ENCODE data around the gene CACNA1D.

Gene CACNA1D

DNA sequence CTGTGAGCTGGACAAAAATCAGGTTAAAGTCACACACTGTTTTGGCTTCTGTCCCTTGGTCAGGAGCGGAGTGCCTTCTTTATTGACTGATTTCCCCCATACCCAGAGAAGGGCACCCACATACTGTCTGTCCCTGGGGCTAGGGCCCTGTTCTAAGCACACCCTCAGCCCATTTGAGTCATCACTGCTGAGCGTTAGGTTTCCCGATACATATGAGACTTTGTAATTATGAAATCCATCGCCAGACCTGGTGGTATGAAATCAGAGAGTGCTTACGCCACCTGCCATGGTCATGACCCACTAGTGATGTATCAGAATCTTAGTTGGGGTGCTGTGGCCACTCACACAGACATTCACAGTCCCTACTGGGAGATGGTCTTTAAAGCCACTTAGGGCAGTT is 255.0 kb downstream of the CACNA1D start:
- in situ Hi-C loops (cut with MboI; ENCODE audit: low sequenced_read_pairs, unreplicated experiment) = no loop called here
- TF ChIP-seq, protein P1, sequence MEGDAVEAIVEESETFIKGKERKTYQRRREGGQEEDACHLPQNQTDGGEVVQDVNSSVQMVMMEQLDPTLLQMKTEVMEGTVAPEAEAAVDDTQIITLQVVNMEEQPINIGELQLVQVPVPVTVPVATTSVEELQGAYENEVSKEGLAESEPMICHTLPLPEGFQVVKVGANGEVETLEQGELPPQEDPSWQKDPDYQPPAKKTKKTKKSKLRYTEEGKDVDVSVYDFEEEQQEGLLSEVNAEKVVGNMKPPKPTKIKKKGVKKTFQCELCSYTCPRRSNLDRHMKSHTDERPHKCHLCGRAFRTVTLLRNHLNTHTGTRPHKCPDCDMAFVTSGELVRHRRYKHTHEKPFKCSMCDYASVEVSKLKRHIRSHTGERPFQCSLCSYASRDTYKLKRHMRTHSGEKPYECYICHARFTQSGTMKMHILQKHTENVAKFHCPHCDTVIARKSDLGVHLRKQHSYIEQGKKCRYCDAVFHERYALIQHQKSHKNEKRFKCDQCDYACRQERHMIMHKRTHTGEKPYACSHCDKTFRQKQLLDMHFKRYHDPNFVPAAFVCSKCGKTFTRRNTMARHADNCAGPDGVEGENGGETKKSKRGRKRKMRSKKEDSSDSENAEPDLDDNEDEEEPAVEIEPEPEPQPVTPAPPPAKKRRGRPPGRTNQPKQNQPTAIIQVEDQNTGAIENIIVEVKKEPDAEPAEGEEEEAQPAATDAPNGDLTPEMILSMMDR (IDR thresholded peaks at IDR 0.05; ENCODE audit: borderline replicate concordance, control extremely low read depth, extremely low read depth, insufficient read depth, missing control alignments) = no peak
- DNase-seq (ENCODE audit: low spot score) = no peak

DNA sequence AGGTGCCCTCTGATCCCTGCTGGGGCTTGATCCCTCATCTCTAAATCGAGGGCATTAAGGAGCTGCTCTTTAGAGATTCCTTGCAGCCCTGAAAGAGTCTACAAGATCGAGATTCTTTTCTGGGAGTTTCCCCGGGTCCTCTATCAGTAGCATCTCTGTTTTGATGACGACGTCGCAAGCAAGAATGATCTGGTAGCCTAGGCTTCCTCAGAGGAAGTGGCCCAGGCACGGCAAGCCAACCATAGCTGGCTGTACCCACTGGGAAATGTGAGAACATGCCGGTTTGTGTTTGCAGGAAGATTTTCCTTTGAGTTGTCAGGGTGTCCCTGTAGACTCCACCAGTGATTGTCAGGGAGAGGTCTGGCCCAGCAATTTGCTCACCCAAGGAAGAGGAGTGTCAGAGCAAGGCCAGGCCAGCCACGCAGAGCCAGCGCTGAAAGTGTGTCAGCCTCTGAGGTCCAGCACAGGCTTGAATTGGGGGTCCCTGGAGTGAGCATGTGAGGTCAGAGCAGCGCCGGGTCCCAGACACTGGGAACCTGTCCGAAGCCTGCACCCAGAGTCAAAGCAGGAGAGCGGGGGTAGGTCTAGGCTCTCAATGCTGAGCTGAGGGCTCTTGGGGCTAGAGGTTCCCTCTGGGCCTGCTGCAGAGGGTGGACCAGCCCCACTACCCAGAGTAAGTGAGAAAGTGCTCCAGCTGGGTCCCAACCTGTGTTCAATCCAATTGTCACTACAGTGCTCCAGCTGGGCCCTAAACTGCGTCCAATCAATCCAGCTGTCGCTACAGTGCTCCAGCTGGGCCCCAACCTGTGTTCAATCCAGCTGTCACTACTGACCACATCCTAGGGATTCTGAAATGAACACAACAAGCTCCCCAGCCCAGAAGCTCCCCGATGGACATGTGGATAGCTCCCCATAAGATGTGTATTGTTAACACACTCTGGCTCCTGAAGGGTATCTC is 256.1 kb downstream of the CACNA1D start:
- no peak for DNase-seq (ENCODE audit: low spot score)
- TF ChIP-seq, protein P1 (IDR thresholded peaks at IDR 0.05; ENCODE audit: borderline replicate concordance, control extremely low read depth, extremely low read depth, insufficient read depth, missing control alignments) = no peak
- in situ Hi-C loops (cut with MboI; ENCODE audit: low sequenced_read_pairs, unreplicated experiment) = no loop called here

DNA sequence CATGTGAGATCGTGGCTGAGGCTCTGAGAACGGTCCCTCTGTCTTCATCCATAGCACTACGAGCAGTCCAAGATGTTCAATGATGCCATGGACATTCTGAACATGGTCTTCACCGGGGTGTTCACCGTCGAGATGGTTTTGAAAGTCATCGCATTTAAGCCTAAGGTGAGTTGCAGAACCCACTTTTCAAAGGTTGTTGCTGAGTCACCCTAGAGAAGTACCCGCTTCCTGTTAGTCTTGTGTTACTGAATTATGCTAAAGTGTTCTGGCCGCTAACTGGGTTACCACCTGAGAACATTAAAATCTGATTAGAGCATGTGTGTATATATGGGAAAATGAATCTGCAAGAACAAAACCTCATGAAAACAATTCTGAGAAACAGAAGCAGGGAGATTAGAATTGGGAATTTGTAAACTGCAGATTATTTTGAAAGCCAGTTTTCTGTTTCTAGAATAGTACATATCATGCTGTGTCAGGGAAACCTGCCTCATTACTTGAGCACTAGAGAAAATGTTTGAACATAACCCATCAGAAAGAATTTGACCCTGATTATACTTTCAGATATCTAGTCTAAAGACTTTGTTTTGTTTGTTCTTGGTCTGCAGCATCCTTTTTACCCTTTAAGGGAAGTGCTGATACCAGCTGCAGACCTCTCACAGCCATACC is 259.2 kb downstream of the CACNA1D start:
- in situ Hi-C loops (cut with MboI; ENCODE audit: low sequenced_read_pairs, unreplicated experiment) = no loop called here

DNA sequence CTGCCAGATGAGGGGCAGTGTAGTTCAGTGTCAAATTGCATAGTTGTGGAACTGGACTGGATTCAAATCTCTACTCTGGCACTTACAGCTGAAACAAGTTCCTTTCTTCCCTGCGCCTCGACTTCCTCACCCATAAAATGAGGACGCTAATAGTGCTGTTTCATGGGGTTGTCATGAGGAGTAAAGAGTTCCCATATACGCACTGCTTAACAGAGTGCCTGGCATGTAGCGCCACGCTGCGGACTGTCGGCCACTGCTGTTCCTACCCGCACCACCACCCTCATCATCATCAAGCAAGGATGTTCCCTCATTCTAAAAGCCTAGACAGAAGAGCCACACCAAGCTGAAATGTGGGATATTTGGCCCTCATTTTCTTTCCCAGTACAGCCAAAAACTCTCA is 259.9 kb downstream of the CACNA1D start:
- in situ Hi-C loops (cut with MboI; ENCODE audit: low sequenced_read_pairs, unreplicated experiment) = no loop called here
- DNase-seq (ENCODE audit: low spot score) = no peak
- TF ChIP-seq, protein P1 (IDR thresholded peaks at IDR 0.05; ENCODE audit: borderline replicate concordance, control extremely low read depth, extremely low read depth, insufficient read depth, missing control alignments) = no peak

More for the DNA sequence above, 259.2 kb downstream of the CACNA1D start:
- DNase-seq (ENCODE audit: low spot score) = no peak
- TF ChIP-seq, protein P1 (IDR thresholded peaks at IDR 0.05; ENCODE audit: borderline replicate concordance, control extremely low read depth, extremely low read depth, insufficient read depth, missing control alignments) = no peak

DNA sequence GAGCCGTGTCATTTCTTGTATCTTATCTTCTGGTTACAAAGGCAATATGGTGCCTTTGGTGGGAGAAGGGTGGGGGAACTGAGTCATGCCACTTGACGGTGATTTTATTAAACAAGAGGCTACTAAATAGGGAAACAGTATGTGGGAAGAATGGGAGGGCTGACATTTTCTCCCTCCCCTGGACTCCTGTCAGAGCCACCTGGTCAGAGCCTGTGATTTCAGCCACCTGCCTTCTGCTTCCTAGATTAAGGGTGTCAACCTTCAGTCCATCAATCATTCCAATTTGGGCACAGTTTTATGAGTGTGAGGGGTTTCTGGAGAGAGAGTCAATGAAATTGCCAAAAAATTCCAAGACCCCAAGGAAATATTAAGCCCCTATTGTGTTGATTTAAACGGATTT is 264.4 kb downstream of the CACNA1D start:
- in situ Hi-C loops (cut with MboI; ENCODE audit: low sequenced_read_pairs, unreplicated experiment) = no loop called here
- TF ChIP-seq, protein P1 (IDR thresholded peaks at IDR 0.05; ENCODE audit: borderline replicate concordance, control extremely low read depth, extremely low read depth, insufficient read depth, missing control alignments) = no peak
- DNase-seq (ENCODE audit: low spot score) = no peak

DNA sequence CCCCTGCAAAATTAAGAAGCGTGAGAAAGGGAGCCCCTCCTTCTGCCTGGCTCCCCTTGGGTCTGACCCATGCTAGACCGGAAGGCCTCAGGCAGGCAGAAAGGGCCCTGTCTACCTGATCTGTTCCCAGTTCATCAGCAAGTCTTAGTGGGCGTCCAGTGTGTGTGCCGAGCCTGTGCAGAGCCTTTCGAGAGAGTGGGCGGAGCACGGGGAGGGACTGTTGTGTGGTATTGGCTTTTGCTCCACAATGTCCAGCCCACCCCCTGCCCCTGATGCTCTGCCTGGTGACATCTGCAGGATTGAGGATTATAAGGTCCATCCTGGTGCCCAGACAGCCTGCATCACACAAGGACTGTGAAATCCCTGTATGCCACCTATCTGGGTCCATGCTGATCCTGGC is 268.9 kb downstream of the CACNA1D start:
- TF ChIP-seq, protein P1 (IDR thresholded peaks at IDR 0.05; ENCODE audit: borderline replicate concordance, control extremely low read depth, extremely low read depth, insufficient read depth, missing control alignments) = no peak
- no peak for DNase-seq (ENCODE audit: low spot score)
- in situ Hi-C loops (cut with MboI; ENCODE audit: low sequenced_read_pairs, unreplicated experiment) = no loop called here

Data from GM13976 (cell line).